Measurements from ENCODE around the gene ARSB.

GRCh38 chr5:78730300-78731094, 254.6 kb downstream of the ARSB start:
- TF ChIP-seq REST (IDR thresholded peaks at IDR 0.05; ENCODE audit: borderline replicate concordance), result no peak
- no peak for TF ChIP-seq REST (CRISPR knock-in tag; IDR thresholded peaks at IDR 0.05; ENCODE audit: low read depth)
- TF ChIP-seq ZBED1 (IDR thresholded peaks at IDR 0.05), result no peak

All from K562 (cell line).